Left renal pelvis (tissue), 4 donors: ENCODE measurements around the gene APOL4. TPM values are rescaled to one million over a fixed set of nuclear protein-coding genes. Genes with fewer than 3 reads are reported as not detected.
"Not testable (repeated sequence)": the region's sequence is repeated elsewhere in the genome, so short reads cannot be mapped to it uniquely, and the experiment has no call there.

Source experiments
- DNase-seq, 4 donors: peaks; one replicate each; pipeline ENCODE4 v3.0.0-alpha.2; 2013; ENCODE audit warnings: low read depth in 4 of 4, low spot score in 3 of 4
- polyA plus RNA-seq, 4 donors: library from polyadenylated mRNA; unstranded; fragments of 120-200 nt; gene quantifications; one replicate each; pipeline ENCODE4 v1.2.1, GENCODE V29; 2013; ENCODE audit not compliant: insufficient read length in 4 of 4

APOL4 gene
- polyA plus RNA-seq, 4 donors: 7.3 to 27.6 (median 9.4) TPM

GRCh38 chr22:36160499-36160942, 41.1 kb downstream of the APOL4 start, which contains the start of gene APOL3:
Gene APOL3, minus strand, starts transcription at chr22:36160755. Its CDS starts 11,700 bp downstream, at chr22:36149055.
- DNase-seq: no peak

GRCh38 chr22:36156515-36157419, 44.8 kb downstream of the APOL4 start:
- peak in 3 of 4 donors; percentile 41 to 51 (median 42) for DNase-seq

DNA sequence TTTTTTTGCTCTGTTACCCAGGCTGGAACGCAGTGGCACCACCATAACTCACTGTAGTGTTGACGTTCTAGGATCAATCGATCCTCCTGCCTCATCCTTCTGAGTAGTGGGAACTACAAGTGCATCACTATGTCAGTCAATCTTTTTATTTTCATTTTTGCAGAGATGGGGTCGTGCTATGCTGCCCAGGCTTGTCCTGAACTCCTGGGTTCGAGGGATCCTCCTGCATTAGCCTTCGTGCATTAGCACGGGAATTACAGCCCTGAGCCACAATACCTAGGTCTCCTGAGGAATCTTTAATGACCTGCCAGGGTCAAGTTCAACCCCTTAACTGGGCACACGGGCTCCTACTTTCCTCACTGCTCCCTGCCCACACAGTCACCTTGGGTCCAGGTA, 45.5 kb downstream of the APOL4 start:
- no peak for DNase-seq

DNA sequence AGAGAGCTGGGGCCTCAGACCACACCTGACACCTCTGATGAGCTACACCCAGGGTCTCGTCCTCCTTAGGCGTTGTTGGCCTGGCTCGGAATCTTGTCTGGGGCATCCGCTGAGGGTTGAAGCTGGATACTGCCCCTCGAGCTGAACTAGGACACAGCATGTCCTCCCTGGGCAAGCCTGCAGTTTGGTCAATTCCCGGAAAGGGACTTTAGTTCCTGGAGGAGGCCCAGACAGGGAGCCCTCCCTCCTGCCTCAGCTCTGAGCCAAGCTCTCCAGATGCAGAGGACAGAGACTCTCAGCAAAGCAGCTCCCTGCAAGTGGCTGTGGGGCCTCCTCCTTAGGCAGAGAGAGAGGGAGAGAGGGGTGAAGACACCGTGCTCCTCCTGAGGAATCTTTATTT, 45.9 kb downstream of the APOL4 start:
- DNase-seq: peak in 1 of 4 donors; percentile 41

- no peak for DNase-seq
Measured at GRCh38 chr22:36154423-36154945, 47.1 kb downstream of the APOL4 start.

- no peak for DNase-seq
Measured at GRCh38 chr22:36153501-36154422, 47.8 kb downstream of the APOL4 start.

- not testable (repeated sequence) for DNase-seq
Measured at GRCh38 chr22:36152821-36153220, 48.8 kb downstream of the APOL4 start.

GRCh38 chr22:36152088-36152487, 49.5 kb downstream of the APOL4 start:
- DNase-seq: no peak

- no peak for DNase-seq
Measured at GRCh38 chr22:36151006-36151595, 50.5 kb downstream of the APOL4 start.

- DNase-seq: no peak
Measured at GRCh38 chr22:36149441-36149840, 52.2 kb downstream of the APOL4 start.

DNA sequence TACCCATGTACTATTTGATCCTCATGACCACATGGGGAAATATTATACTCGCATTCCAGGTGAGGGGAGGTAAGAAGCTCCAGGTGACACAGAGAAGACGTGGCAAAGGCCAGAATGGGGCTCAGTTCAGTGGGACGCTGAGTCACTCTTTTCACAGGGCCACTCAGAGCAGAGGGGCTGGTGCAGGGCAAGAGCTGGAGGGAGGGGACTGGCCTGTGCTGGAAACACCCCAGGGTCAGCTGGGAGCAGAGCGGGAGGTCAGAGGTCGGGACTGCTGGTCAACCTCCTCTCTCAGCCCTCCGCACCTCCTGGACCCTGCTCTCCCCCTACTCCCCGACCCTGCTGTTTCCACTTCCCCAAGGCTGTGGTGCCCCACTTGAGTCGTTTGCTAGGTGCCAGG, 53.2 kb downstream of the APOL4 start:
- no peak for DNase-seq

- no peak for DNase-seq
Measured at GRCh38 chr22:36147196-36147791, 54.3 kb downstream of the APOL4 start.

GRCh38 chr22:36145881-36146280, 55.7 kb downstream of the APOL4 start:
- no peak for DNase-seq

DNA sequence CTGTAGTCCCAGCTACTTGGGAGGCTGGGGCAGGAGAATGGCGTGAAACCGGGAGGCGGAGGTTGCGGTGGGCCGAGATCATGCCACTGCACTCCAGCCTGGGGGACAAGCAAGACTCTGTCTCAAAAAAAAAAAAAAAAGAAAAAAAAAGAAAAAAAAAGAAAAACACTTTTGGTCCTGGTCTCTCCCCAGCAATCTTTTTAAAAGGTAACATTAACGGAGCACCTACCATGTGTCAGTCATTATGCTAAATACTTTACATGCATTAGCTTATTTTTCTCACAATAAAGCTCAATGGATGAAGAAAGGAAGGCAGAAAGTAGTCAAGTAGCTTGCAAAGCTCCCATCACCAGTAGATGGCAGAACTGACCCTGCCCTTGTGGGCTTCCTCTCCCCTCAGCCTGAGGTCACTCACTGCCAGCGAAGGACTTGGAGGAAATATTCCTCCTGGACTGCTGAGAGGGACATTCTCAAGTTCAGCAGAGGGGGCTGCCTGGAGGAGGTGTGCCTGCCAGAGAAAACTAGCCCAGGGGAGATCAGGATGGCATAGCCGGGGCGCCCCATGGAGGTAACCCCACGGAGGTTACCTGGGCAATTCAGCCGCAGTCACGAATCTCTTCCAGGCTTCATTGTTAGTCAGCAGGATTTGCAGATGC, 56.6 kb downstream of the APOL4 start:
- DNase-seq: peak in 2 of 4 donors; percentile 48

GRCh38 chr22:36143956-36144355, 57.7 kb downstream of the APOL4 start:
- no peak for DNase-seq

DNA sequence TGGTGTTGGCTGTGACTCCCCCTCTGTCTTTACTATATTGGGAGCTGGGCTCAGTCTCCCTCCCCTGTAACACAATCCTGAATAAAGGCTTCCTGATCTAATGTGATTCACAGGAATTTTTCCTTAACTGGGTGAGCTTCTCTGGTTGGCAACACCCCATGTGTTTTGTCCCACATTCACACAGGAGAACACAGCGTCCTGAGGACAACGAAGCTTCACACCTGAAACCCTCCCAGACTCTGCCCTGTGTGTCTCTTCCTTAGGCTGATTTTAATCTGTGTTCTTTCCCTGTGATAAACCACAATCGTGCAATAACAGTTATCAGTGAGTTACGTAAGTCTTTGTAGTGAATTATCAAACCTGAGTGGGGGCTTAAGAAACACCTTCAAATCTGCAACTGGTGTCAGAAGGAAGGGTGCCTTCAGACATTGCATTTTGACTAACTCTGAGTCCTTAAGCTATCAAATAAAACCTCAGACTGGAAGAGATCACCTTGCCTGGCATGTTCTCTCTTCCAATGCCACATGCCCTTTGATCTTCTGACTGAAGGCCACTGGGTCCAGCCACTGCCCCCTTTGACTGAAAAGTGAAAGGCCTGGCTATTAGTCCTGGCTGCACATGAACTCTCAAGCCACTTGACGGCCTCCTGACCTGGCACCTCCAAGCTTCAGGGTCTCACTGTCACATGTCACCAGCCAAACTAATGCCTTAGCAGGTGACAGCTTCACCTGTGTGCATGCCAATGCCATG, 58.4 kb downstream of the APOL4 start:
- DNase-seq: no peak

- DNase-seq: no peak
Measured at GRCh38 chr22:36141481-36141880, 60.1 kb downstream of the APOL4 start.
